Nucleus accumbens (tissue), 56 donors: ENCODE results near the gene FBXW7.

Source experiments
- DNase-seq, 56 donors: peaks; one replicate each; lab custom pipeline; 2025; lab: John Stamatoyannopoulos, UW

FBXW7 gene

DNA sequence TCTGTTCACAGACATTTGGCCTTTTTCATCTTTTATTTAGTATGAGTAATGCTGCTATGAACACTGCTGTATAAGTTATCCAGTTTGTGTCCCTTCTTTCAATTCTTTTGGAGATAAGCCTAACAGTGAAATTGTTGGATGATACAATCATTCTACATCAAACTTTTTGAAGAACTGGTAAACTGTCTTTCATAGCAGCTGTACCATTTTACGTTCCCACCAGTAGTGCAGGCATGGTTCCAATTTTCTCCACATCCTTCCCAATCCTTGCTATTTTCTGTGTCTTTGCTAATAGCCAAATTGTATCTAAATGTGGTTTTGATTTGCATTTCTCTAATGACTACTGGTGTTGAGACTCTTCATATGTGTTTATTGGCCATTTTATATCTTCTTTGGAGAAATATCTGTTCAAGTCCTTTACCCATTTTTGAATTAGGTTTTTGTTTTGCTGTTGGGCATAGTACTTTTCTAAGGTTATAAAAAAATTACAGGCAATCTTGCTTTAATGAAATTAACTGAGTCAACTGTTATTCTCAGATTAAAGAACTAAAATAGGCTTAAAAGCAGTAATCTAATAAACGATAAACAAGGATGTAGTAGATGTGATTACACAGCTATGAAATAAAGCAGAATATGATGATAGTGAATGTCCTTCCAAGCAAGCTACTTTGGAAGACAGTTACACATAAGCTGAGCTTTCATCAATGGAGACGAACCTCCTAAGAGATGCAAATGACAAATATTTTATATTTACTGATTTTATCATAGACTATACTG lies 57.2 kb downstream of the FBXW7 start:
- no peak for DNase-seq

GRCh38 chr4:152476796-152477195 lies 59.1 kb downstream of the FBXW7 start:
- DNase-seq, result no peak

GRCh38 chr4:152471251-152471792 lies 64.6 kb downstream of the FBXW7 start:
- DNase-seq, result no peak

GRCh38 chr4:152468408-152468807 lies 67.5 kb downstream of the FBXW7 start:
- no peak for DNase-seq

GRCh38 chr4:152467101-152467500 lies 68.8 kb downstream of the FBXW7 start:
- DNase-seq, result no peak

DNA sequence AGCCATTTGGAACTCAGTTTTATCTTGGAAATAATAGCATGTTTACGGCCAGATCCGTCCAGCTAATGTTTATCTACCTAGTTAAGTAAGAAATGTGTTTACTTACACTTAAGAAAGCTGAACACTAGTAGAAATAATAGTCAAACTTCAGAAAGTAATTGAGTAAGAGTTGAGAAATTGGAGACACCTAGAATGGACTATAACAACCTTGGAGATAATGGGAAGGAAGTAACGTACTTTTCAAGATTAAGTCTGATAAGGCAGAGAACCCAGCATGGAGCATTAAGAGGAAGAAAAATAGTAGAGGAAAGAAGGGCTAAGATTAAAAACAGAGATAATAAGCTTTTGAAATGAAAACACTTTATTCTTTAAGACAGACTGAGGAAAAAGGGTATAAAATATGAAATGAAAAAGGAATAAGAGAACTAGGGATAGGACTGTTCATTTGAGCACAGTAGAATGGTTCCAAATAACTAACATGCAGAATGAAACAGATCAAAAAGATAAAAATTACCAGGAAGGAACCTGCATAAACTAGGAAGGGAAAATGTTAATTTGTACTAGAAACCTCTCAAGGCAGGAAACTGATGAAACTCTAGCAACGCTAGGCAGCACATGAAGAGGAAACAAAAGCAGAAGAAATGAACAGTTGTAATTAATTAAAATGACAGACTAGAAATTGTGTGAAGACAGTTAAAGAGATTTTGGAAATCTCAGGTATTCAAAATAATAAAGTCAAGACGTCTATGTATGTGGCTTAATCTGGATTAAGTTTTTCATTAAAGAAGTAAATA lies 71.7 kb downstream of the FBXW7 start:
- no peak for DNase-seq

GRCh38 chr4:152463562-152463961 lies 72.3 kb downstream of the FBXW7 start:
- DNase-seq, result no peak

- no peak for DNase-seq
These were observed 73.2 kb downstream of the FBXW7 start for GRCh38 chr4:152462695-152463094.

- DNase-seq, result no peak
These were observed 73.8 kb downstream of the FBXW7 start for GRCh38 chr4:152462047-152462446.

DNA sequence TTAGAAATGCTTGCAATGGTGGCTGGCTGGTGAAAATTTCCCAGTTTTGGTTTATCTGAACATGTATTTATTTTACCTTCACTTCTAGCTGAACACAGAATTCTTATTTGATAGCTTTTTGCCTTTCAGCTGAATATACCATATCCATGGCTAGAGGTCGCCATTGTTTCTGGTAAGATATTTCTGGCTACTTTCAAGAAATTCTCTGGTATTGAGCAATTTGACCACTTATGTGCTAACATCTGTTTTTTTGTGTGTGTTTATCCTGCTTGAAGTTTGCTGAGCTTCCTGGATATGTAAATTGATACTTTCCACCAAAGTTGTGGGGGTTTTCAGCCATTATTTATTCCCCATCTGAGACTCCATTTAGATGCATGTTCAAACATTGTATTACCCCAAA lies 75.4 kb downstream of the FBXW7 start:
- no peak for DNase-seq

DNA sequence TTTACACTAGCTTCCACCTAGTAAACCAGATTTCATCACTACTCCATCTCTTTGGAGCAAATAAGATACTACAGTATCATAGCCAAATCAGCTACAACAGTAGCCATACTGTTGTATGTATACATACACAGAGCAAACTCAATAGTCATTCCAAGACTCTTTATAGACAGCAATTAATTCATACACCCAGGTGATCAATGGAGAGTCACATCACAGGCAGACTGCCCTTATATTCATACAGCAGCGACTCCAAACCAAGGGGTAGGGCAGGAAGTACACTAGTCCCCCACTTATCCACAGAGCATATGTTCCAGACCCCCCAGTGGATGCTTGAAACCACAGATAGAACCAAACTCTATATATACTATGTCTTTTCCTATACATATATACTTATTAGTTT lies 76.6 kb downstream of the FBXW7 start:
- DNase-seq, result no peak

DNA sequence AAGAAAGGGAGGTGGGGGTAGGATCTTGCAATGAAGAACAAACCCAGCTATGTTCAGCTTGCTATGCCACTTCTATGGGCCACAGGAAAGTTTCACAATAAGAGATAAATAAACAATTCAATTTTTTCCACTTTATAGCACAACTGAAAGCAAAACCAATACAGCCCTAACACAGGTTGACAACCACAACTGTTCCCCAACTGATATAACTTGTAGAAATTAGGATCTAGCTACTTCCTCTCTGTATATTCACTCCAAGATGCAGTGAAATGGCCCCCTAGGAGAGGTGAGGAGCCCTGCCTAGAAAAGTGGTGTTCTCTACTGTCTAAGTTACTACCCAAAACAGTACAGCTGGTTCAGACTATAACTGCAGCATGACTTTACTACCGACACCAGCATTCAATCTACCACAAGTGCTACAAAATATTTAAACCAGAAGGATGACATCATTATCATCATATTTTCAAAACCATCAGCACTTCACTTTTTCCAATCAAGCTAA lies 77.0 kb downstream of the FBXW7 start:
- no peak for DNase-seq

DNA sequence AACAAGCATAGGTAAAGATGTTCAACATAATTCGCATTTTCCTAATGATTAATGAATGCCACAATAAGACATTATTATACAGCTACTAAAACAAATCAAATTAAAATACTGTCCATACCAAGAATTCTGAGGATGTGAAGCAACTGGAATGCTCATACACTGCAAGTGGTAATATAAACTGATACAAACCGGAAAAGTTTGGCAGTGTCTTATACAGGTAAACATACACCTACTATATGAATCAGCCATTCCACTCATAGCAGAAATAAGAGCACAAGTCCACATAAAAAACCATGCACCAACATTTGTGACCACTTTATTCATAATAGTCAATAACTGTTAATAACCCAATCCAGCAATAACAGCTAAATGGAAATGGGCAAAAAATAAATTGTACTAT lies 79.3 kb downstream of the FBXW7 start:
- DNase-seq, result no peak

DNA sequence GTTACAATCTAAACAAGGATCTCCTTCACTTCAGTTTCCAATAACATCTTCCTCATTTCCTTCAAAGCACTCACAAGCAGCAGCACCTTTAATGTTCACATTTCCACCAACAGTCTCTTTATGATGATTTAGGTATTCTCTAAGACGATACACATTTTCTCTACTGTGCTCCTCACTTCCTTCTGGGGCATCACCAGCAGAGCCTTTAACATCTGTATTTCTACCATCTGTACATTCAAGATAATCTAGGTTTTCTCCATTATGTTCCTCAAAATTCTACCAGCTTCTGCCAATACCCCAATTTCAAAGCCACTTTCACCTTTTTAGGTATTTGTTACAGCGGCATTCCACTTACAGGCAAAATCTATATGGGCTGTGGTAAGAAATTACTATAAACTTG lies 80.6 kb downstream of the FBXW7 start:
- no peak for DNase-seq

GRCh38 chr4:152454398-152455011 lies 81.4 kb downstream of the FBXW7 start:
- DNase-seq, result no peak

DNA sequence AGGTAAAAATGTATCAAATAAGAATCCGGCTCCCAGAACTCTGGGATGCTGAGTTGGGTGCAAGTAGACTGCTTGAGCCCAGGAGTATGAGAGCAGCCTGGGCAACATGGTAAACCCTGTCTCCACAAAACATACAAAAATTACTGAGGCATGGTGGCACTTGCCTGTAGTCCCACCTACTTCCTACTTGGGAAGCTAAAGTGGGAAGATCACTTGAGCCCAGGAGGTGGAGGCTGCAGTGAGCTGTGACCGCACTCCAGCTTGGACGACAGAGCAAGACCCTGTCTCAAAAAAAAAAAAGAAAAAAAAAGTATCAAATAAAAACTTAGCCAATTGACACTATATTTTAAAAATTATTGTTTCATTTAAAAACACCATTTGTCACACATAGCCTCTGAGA lies 84.4 kb downstream of the FBXW7 start:
- DNase-seq, result no peak

- no peak for DNase-seq
These were observed 87.0 kb downstream of the FBXW7 start for GRCh38 chr4:152448854-152449253.

DNA sequence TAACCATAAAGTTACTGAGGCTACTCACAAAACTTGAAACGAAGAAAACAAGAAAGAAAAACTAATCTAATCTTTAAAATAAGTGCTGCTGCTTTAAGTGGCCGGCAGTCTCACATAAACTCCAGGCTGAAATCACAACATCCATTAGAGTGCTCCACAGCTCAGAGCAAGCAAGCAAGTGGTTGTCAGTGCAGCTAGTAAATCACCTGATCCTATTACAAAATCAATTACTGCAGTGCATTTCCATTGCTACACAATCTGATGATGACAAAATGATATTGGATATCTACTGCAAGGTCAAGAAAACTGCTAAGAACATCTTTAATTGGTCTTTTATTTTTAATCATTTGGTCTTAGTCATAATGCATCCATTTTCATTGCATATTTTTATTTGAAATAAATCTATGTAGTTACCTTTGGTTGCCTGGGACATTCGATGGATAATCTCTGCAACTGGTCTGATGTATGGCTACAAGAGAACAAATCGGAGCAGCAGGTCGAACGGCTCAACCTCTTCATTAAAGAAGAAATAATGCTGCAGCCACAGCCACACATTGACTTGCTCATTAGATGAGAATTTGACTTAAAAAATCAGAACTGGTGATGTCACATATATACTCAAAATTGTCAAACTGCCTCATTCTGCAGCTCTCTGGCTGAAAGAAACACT lies 87.7 kb downstream of the FBXW7 start:
- DNase-seq, result no peak

DNA sequence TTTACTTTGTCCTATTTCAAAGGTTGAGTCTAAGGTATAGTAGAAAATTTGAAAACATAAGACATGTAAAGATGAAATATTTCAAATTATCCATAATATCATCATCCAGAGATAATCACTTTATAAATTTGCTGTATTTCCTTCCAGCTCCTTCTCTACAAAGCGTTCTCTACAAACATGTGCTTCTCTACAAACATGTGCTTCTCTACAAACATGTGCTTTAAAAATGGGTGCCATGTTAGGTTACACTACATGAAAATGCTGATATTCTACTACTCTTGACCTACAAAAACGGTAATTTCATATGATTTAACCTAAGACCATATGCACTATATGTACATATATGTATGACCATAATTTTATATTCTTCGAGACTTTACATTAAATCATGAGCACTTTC lies 92.0 kb downstream of the FBXW7 start:
- DNase-seq, result no peak

DNA sequence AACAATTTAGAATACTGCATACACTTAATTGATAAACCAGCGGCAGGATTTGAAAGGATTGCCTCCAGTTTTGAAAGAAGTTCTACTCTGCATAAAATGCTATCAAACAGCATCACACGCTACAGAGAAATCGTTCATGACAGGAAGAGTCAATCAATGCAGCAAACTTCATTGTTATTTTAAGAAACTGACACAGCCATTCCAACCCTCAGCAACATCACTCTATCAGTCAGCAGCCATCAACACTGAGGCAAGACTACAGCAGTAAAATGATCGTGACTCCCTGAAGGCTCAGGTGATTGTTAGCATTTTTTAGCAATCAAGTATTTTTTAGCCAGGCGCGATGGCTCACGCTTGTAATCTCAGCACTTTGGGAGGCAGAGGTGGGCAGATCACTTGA lies 98.3 kb downstream of the FBXW7 start:
- no peak for DNase-seq

DNA sequence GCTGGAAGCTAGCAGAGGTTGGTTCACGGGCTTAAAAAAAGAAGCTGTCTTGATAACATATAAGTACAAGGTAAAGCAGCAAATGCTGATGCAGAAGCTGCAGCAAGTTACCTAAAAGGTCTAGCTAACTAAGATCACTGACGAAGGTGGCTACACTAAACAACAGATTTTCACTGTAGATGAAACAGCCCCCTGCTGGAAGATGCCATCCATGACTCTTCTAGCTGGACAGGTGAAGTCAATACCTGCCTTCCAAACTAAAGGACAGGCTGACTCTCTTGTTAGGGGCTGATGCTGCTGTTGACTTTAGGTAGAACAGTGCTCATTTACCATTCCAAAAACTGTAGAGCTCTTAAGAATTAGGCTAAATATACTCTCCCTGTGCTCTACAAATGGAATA lies 99.5 kb downstream of the FBXW7 start:
- no peak for DNase-seq
